Testis (tissue), 2 donors: ENCODE measurements around the gene LDLRAD4.

Experiments used
- POLR2A ChIP-seq: fragments of 450-650 bp; IDR thresholded peaks from one replicate; pipeline ENCODE4 v1.6.1; 2017; ENCODE audit warnings: antibody characterized with exemption, mild to moderate bottlenecking, moderate library complexity
- TF ChIP-seq, protein P1 (sequence below), 3 experiments: fragments of 450-650 bp in 2 of 3; fragments of 200-600 bp in 1 of 3; sonication (generic) in 1 of 3; IDR thresholded peaks; one replicate each; pipeline ENCODE4 v1.5.1; 2016 to 2019; ENCODE audit warnings: antibody characterized with exemption in 3 of 3, mild to moderate bottlenecking in 2 of 3, moderate library complexity in 1 of 3

DNA sequence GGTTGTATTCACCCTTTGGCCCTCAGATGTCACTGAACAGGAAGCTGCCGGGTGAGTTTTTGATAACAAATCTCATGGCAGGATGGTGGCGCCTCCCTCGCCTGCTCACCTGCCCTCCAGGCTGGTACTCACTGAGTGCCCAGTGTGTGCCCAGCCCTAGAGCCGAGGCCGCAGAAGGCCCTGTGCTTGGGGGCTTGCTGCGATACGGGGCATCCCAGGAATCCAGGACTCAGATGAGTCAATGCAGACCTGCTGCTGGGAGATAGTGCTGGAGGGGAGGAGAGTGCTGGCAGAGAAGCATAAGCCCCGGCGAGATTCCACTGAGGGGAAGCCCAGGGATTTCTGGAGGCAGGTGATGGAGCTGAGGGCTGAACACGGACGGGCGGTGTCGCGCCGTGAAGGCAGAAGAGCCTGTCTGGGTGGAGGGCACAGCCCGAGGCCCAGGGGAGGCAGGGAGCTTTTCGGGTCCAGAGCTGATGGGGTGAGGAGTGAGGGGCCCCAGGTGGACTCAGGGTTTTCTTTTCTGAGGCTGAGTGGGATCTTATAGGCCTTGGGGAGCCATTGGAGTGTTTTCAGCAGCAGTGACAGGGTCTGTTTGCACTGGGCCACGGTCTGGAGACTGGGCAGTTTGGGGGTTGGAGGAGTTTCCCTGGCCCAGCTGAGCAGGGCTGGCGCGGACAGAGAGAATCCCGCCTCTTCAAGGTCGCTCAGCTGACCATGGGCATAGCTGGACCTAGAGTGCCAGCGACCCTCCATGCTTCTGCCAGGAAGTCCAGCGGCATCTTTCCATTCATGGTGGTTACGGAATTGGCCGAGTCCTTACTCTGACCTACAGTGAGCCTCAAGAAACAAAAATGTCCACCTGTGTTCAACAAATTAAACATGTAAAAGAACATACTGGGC, 35.5 kb downstream of the LDLRAD4 start:
- TF ChIP-seq, protein P1, sequence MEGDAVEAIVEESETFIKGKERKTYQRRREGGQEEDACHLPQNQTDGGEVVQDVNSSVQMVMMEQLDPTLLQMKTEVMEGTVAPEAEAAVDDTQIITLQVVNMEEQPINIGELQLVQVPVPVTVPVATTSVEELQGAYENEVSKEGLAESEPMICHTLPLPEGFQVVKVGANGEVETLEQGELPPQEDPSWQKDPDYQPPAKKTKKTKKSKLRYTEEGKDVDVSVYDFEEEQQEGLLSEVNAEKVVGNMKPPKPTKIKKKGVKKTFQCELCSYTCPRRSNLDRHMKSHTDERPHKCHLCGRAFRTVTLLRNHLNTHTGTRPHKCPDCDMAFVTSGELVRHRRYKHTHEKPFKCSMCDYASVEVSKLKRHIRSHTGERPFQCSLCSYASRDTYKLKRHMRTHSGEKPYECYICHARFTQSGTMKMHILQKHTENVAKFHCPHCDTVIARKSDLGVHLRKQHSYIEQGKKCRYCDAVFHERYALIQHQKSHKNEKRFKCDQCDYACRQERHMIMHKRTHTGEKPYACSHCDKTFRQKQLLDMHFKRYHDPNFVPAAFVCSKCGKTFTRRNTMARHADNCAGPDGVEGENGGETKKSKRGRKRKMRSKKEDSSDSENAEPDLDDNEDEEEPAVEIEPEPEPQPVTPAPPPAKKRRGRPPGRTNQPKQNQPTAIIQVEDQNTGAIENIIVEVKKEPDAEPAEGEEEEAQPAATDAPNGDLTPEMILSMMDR (IDR thresholded peaks at IDR 0.05), result no peak
- TF ChIP-seq POLR2A, result no peak
